Lung microvascular endothelial cell (primary cell): ENCODE measurements around the gene DOCK9. TPM values are rescaled to one million over a fixed set of nuclear protein-coding genes. Genes with fewer than 3 reads are reported as not detected.

ENCODE experiments used
- DNase-seq, 2 donors: peaks; one replicate each; pipeline versions ENCODE4 v3.0.0 to v3.0.0-alpha.2; 2010; ENCODE audit warnings: low read depth in 2 of 2
- total RNA-seq: library from RNA; depleted of rRNA; stranded (reverse); fragments of >200 nt; gene quantifications from 2 replicates; pipeline ENCODE4 v1.2.1, GENCODE V29; 2014

Gene DOCK9
- total RNA-seq, 1 donor from 2014 or later: 480 TPM

GRCh38 chr13:98889419-98890085 is 88.3 kb downstream of the DOCK9 start:
- peak in 1 of 2 donors; percentile 28 for DNase-seq

- peak in 1 of 2 donors; percentile 17 for DNase-seq
Measured at GRCh38 chr13:98888890-98889279, 89.0 kb downstream of the DOCK9 start.

- no peak for DNase-seq
Measured at GRCh38 chr13:98888222-98888889, 89.5 kb downstream of the DOCK9 start.

- no peak for DNase-seq
Measured at GRCh38 chr13:98886587-98887230, 91.2 kb downstream of the DOCK9 start.

- DNase-seq: no peak
Measured at GRCh38 chr13:98885600-98885999, 92.3 kb downstream of the DOCK9 start.

GRCh38 chr13:98883998-98884397 is 93.9 kb downstream of the DOCK9 start:
- DNase-seq: no peak

- DNase-seq: no peak
Measured at GRCh38 chr13:98881390-98881789, 96.5 kb downstream of the DOCK9 start.

GRCh38 chr13:98880677-98881076 is 97.2 kb downstream of the DOCK9 start:
- peak in 1 of 2 donors; percentile 35 for DNase-seq

- DNase-seq: no peak
Measured at GRCh38 chr13:98879957-98880356, 97.9 kb downstream of the DOCK9 start.

GRCh38 chr13:98879127-98879520 is 98.7 kb downstream of the DOCK9 start:
- DNase-seq: no peak

- DNase-seq: no peak
Measured at GRCh38 chr13:98878486-98879126, 99.3 kb downstream of the DOCK9 start.

GRCh38 chr13:98877936-98878335 is 99.9 kb downstream of the DOCK9 start:
- DNase-seq: no peak

GRCh38 chr13:98877466-98877865 is 100.4 kb downstream of the DOCK9 start:
- no peak for DNase-seq

- DNase-seq: no peak
Measured at GRCh38 chr13:98875146-98875729, 102.6 kb downstream of the DOCK9 start.

- DNase-seq: no peak
Measured at GRCh38 chr13:98874029-98874397, 103.9 kb downstream of the DOCK9 start.

- DNase-seq: no peak
Measured at GRCh38 chr13:98873377-98874028, 104.4 kb downstream of the DOCK9 start.

GRCh38 chr13:98871727-98872126 is 106.1 kb downstream of the DOCK9 start:
- no peak for DNase-seq

GRCh38 chr13:98869408-98870090 is 108.3 kb downstream of the DOCK9 start:
- peak; percentile 67 to 81 for DNase-seq

GRCh38 chr13:98868932-98869331 is 108.9 kb downstream of the DOCK9 start:
- no peak for DNase-seq

GRCh38 chr13:98866882-98867281 is 111.0 kb downstream of the DOCK9 start:
- no peak for DNase-seq

GRCh38 chr13:98860491-98860890 is 117.4 kb downstream of the DOCK9 start:
- no peak for DNase-seq
